ENCODE measurements around the gene SGK1.

- no peak for TF ChIP-seq POLR2A (IDR thresholded peaks at IDR 0.05)
- no peak for TF ChIP-seq CTCF (IDR thresholded peaks at IDR 0.05)
Observed at GRCh38 chr6:134287859-134288537, 29.9 kb downstream of the SGK1 start.

All from Peyer's patch (tissue), 4 donors.